Activated T-cell treated with anti-CD3 and anti-CD28 coated beads, Interleukin-2, amount 50 U/mL, for 4 hours (primary cell): ENCODE results near the gene ITIH3. TPM values are rescaled to one million over a fixed set of nuclear protein-coding genes. Genes with fewer than 3 reads are reported as not detected.
"Not testable (repeated sequence)": the region's sequence is repeated elsewhere in the genome, so short reads cannot be mapped to it uniquely, and the experiment has no call there.

Experiments used
- ATAC-seq, 2 donors: fragments of 200-7000 bp; cut with Tn5 transposase; one replicate each; pipeline ENCODE4 v1.10.0; 2021
- DNase-seq: peaks from one replicate; pipeline ENCODE4 v3.0.0-alpha.2; 2020
- H3K27me3 Mint-ChIP-seq: one replicate; pipeline ENCODE4 v1.8.0; 2021; ENCODE audit warnings: low read depth, mixed read lengths
- H3K36me3 Mint-ChIP-seq: one replicate; pipeline ENCODE4 v1.8.0; 2022; ENCODE audit warnings: mixed read lengths; ENCODE audit not compliant: insufficient read depth
- H3K4me1 Mint-ChIP-seq: one replicate; pipeline ENCODE4 v1.8.0; 2021; ENCODE audit warnings: low read depth, mixed read lengths
- H3K4me3 Mint-ChIP-seq: one replicate; pipeline ENCODE4 v1.8.0; 2021; ENCODE audit warnings: mild to moderate bottlenecking, moderate library complexity, mixed read lengths
- H3K9me3 Mint-ChIP-seq: one replicate; pipeline ENCODE4 v1.8.0; 2021; ENCODE audit warnings: mixed read lengths
- total RNA-seq, 3 donors: library from RNA; stranded (reverse); gene quantifications; one replicate each; pipeline ENCODE4 v1.2.1, GENCODE V29; 2021

The ITIH3 gene
- total RNA-seq, 3 donors from 2014 or later: 0.13 to 0.24 (median 0.18) TPM

GRCh38 chr3:52774901-52775864 lies 19.4 kb upstream of the ITIH3 start:
- H3K4me1 Mint-ChIP-seq: peaks cover 11% of the 10 kb centered on the region
- DNase-seq (no peak), ATAC-seq (no peak)
- no peaks in the 10 kb centered on the region for H3K27me3 Mint-ChIP-seq
- H3K36me3 Mint-ChIP-seq: no peaks in the 10 kb centered on the region
- no peak overlapping the region for H3K4me3 Mint-ChIP-seq
- H3K9me3 Mint-ChIP-seq: no peaks in the 10 kb centered on the region

GRCh38 chr3:52775877-52776276 lies 18.7 kb upstream of the ITIH3 start:
- no peak overlapping the region for H3K4me3 Mint-ChIP-seq
- no peaks in the 10 kb centered on the region for H3K27me3 Mint-ChIP-seq
- H3K9me3 Mint-ChIP-seq: no peaks in the 10 kb centered on the region
- H3K36me3 Mint-ChIP-seq: no peaks in the 10 kb centered on the region
- H3K4me1 Mint-ChIP-seq: peaks cover 11% of the 10 kb centered on the region
- DNase-seq (no peak), ATAC-seq (no peak)

GRCh38 chr3:52776486-52776885 lies 18.1 kb upstream of the ITIH3 start:
- ATAC-seq, H3K4me1 Mint-ChIP-seq, H3K36me3 Mint-ChIP-seq, H3K27me3 Mint-ChIP-seq, DNase-seq, H3K9me3 Mint-ChIP-seq, H3K4me3 Mint-ChIP-seq: not testable (repeated sequence)

GRCh38 chr3:52777127-52777958 lies 17.3 kb upstream of the ITIH3 start, which contains the start of gene ITIH1:
TSS of gene ITIH1 (plus strand) at chr3:52777599. CDS start at chr3:52777616, 17 bp downstream.
- H3K36me3 Mint-ChIP-seq: no peaks in the 10 kb centered on the region
- DNase-seq (no peak), ATAC-seq (no peak)
- H3K4me1 Mint-ChIP-seq: no peaks in the 10 kb centered on the region
- H3K9me3 Mint-ChIP-seq: no peaks in the 10 kb centered on the region
- H3K27me3 Mint-ChIP-seq: peaks cover 4% of the 10 kb centered on the region
- H3K4me3 Mint-ChIP-seq: no peak within 1 kb of the TSS

GRCh38 chr3:52777959-52778805 lies 16.4 kb upstream of the ITIH3 start:
- H3K4me1 Mint-ChIP-seq: no peaks in the 10 kb centered on the region
- no peak for ATAC-seq
- H3K27me3 Mint-ChIP-seq: peaks cover 7% of the 10 kb centered on the region

GRCh38 chr3:52779011-52779836 lies 15.4 kb upstream of the ITIH3 start:
- H3K36me3 Mint-ChIP-seq: no peaks in the 10 kb centered on the region
- peaks cover 7% of the 10 kb centered on the region for H3K27me3 Mint-ChIP-seq
- no peaks in the 10 kb centered on the region for H3K9me3 Mint-ChIP-seq
- no peak overlapping the region for H3K4me3 Mint-ChIP-seq
- ATAC-seq (no peak), DNase-seq (no peak)
- no peaks in the 10 kb centered on the region for H3K4me1 Mint-ChIP-seq

More at GRCh38 chr3:52777959-52778805, 16.4 kb upstream of the ITIH3 start:
- Mint-ChIP-seq H3K4me3 (no peak overlapping the region), H3K9me3 (no peaks in the 10 kb centered on the region), H3K36me3 (no peaks in the 10 kb centered on the region)
- DNase-seq: no peak

- no peaks in the 10 kb centered on the region for H3K9me3 Mint-ChIP-seq
- no peak overlapping the region for H3K4me3 Mint-ChIP-seq
- no peaks in the 10 kb centered on the region for H3K36me3 Mint-ChIP-seq
- DNase-seq: no peak
- ATAC-seq: no peak
- H3K4me1 Mint-ChIP-seq: no peaks in the 10 kb centered on the region
- peaks cover 7% of the 10 kb centered on the region for H3K27me3 Mint-ChIP-seq
Observed at GRCh38 chr3:52779837-52780585, 14.6 kb upstream of the ITIH3 start.

- no peak for ATAC-seq
- no peak for DNase-seq
- H3K27me3 Mint-ChIP-seq: peaks cover 7% of the 10 kb centered on the region
- H3K36me3 Mint-ChIP-seq: no peaks in the 10 kb centered on the region
- no peak overlapping the region for H3K4me3 Mint-ChIP-seq
- H3K9me3 Mint-ChIP-seq: no peaks in the 10 kb centered on the region
- H3K4me1 Mint-ChIP-seq: no peaks in the 10 kb centered on the region
Observed at GRCh38 chr3:52781741-52782140, 12.9 kb upstream of the ITIH3 start.

GRCh38 chr3:52782412-52783210 lies 12.0 kb upstream of the ITIH3 start:
- no peaks in the 10 kb centered on the region for H3K4me1 Mint-ChIP-seq
- H3K4me3 Mint-ChIP-seq: no peak overlapping the region
- H3K36me3 Mint-ChIP-seq: no peaks in the 10 kb centered on the region
- H3K9me3 Mint-ChIP-seq: no peaks in the 10 kb centered on the region
- H3K27me3 Mint-ChIP-seq: peaks cover 7% of the 10 kb centered on the region
- DNase-seq (no peak), ATAC-seq (no peak)

- H3K27me3 Mint-ChIP-seq: peaks cover 7% of the 10 kb centered on the region
- H3K9me3 Mint-ChIP-seq: no peaks in the 10 kb centered on the region
- no peaks in the 10 kb centered on the region for H3K36me3 Mint-ChIP-seq
- no peak for ATAC-seq
- H3K4me3 Mint-ChIP-seq: no peak overlapping the region
- H3K4me1 Mint-ChIP-seq: no peaks in the 10 kb centered on the region
- DNase-seq: no peak
Observed at GRCh38 chr3:52783211-52783555, 11.4 kb upstream of the ITIH3 start.

- Mint-ChIP-seq H3K4me1 (no peaks in the 10 kb centered on the region), H3K4me3 (no peak overlapping the region), H3K9me3 (no peaks in the 10 kb centered on the region), H3K36me3 (no peaks in the 10 kb centered on the region), H3K27me3 (peaks cover 7% of the 10 kb centered on the region)
- ATAC-seq (no peak), DNase-seq (no peak)
Observed at GRCh38 chr3:52784021-52784621, 10.5 kb upstream of the ITIH3 start.
